Peyer's patch (tissue), 4 donors: ENCODE results near the gene GDNF.

Source experiments
- POLR2A ChIP-seq, 2 donors: fragments of 450-650 bp; IDR thresholded peaks; one replicate each; pipeline ENCODE4 v1.5.1; 2017; ENCODE audit warnings: antibody characterized with exemption in 2 of 2, mild to moderate bottlenecking in 2 of 2, moderate library complexity in 2 of 2
- TF ChIP-seq, protein P1 (sequence below), 6 experiments: fragments of 450-650 bp in 4 of 6; fragments of 200-600 bp in 2 of 6; sonication (generic) in 1 of 6; IDR thresholded peaks; one replicate each; pipeline ENCODE4 v1.5.1; 2017 to 2019; ENCODE audit warnings: antibody characterized with exemption in 6 of 6, mild to moderate bottlenecking in 3 of 6, moderate library complexity in 1 of 6

DNA sequence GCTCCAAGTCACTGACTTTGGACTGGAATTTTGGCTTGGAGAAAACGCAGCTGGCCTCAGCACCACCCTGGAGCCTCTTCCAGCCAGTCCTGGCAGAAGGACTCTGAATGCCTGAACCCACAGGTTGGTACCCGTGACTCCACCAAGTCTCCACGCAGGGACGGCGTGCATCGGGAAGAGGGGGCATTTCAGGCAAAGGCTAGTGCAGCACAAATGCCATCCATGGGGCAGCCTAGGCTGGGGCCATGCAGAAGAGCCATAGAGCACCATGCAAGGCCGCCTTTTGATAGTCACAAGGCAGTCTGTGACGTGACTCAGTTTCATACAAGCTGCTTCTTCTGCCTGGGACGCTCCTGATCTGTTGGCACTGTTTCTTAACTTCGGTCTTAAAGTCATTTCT lies 28.0 kb downstream of the GDNF start:
- TF ChIP-seq, protein P1, sequence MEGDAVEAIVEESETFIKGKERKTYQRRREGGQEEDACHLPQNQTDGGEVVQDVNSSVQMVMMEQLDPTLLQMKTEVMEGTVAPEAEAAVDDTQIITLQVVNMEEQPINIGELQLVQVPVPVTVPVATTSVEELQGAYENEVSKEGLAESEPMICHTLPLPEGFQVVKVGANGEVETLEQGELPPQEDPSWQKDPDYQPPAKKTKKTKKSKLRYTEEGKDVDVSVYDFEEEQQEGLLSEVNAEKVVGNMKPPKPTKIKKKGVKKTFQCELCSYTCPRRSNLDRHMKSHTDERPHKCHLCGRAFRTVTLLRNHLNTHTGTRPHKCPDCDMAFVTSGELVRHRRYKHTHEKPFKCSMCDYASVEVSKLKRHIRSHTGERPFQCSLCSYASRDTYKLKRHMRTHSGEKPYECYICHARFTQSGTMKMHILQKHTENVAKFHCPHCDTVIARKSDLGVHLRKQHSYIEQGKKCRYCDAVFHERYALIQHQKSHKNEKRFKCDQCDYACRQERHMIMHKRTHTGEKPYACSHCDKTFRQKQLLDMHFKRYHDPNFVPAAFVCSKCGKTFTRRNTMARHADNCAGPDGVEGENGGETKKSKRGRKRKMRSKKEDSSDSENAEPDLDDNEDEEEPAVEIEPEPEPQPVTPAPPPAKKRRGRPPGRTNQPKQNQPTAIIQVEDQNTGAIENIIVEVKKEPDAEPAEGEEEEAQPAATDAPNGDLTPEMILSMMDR (IDR thresholded peaks at IDR 0.05) = no peak
- TF ChIP-seq POLR2A (IDR thresholded peaks at IDR 0.05) = no peak
